Fibroblast of lung (primary cell): ENCODE results near the gene ARVCF. TPM values are rescaled to one million over a fixed set of nuclear protein-coding genes. Genes with fewer than 3 reads are reported as not detected.

Experiments
- DNase-seq, 2 donors: peaks; one replicate each; pipeline versions ENCODE4 v3.0.0 to v3.0.0-alpha.2; 2010; ENCODE audit warnings: low read depth in 2 of 2
- H2AFZ ChIP-seq: 2 replicates; pipeline ENCODE4 v1.5.1; 2012; ENCODE audit warnings: low read length, control low read depth, inconsistent platforms
- H3K27ac ChIP-seq: 2 replicates; pipeline ENCODE4 v1.5.1; 2011; ENCODE audit warnings: low read length, control low read depth; ENCODE audit not compliant: insufficient read depth
- H3K27me3 ChIP-seq: 2 replicates; pipeline ENCODE4 v1.5.1; 2011; ENCODE audit warnings: mild to moderate bottlenecking, low read length; ENCODE audit not compliant: control insufficient read depth, insufficient read depth
- H3K36me3 ChIP-seq: 2 replicates; pipeline ENCODE4 v1.5.1; 2011; ENCODE audit warnings: low read length; ENCODE audit not compliant: control insufficient read depth, insufficient read depth
- H3K4me1 ChIP-seq: 2 replicates; pipeline ENCODE4 v1.5.1; 2011; ENCODE audit warnings: low read length; ENCODE audit not compliant: control insufficient read depth, insufficient read depth; ENCODE audit errors: extremely low read depth
- H3K4me2 ChIP-seq: 2 replicates; pipeline ENCODE4 v1.5.1; 2011; ENCODE audit warnings: low read length, control low read depth; ENCODE audit not compliant: insufficient read depth; ENCODE audit errors: extremely low read depth
- H3K4me3 ChIP-seq, 4 experiments: fragments of 200-600 bp in 1 of 4; sonication (generic) in 1 of 4; replicated peaks in 1 of 4; 2 replicates each; pipeline ENCODE4 v1.5.1; 2011 to 2016; ENCODE audit warnings: low read length in 4 of 4, low read depth in 3 of 4, mild to moderate bottlenecking in 3 of 4, control low read depth in 2 of 4, inconsistent platforms in 1 of 4, mixed read lengths in 1 of 4; ENCODE audit not compliant: insufficient read depth in 1 of 4; ENCODE audit errors: control extremely low read depth in 1 of 4
- H3K79me2 ChIP-seq: 2 replicates; pipeline ENCODE4 v1.5.1; 2012; ENCODE audit warnings: mild to moderate bottlenecking, low read length, inconsistent platforms; ENCODE audit not compliant: control insufficient read depth, insufficient read depth
- H3K9ac ChIP-seq: 2 replicates; pipeline ENCODE4 v1.5.1; 2011; ENCODE audit warnings: mild to moderate bottlenecking, low read length, control low read depth; ENCODE audit not compliant: insufficient read depth
- H3K9me3 ChIP-seq: 2 replicates; pipeline ENCODE4 v1.5.1; 2012; ENCODE audit warnings: low read depth, low read length; ENCODE audit not compliant: control insufficient read depth, insufficient read depth
- H4K20me1 ChIP-seq: 2 replicates; pipeline ENCODE4 v1.5.1; 2011; ENCODE audit warnings: low read length; ENCODE audit not compliant: control insufficient read depth, insufficient read depth; ENCODE audit errors: extremely low read depth
- EZH2 ChIP-seq: IDR thresholded peaks from 2 replicates; pipeline ENCODE4 v1.5.1; 2012; ENCODE audit warnings: low read length, control low read depth, mild to moderate bottlenecking; ENCODE audit errors: missing control alignments
- polyA plus RNA-seq, 2 donors: library from polyadenylated mRNA; depleted of rRNA in 1 of 2; stranded (reverse) in 1 of 2; unstranded in 1 of 2; fragments of >200 nt; gene quantifications; 2 replicates each; pipeline ENCODE4 v1.2.1, GENCODE V29; 2011 to 2012; ENCODE audit warnings: missing spikeins in 1 of 2
- total RNA-seq: library from RNA; depleted of rRNA; stranded (reverse); fragments of >200 nt; gene quantifications from 2 replicates; pipeline ENCODE4 v1.2.1, GENCODE V29; 2014
- TF ChIP-seq, protein P1 (sequence below), 2 donors: IDR thresholded peaks in 1 of 2; conservative IDR thresholded peaks in 1 of 2; 1 replicate in 1 of 2; 2 replicates in 1 of 2; pipeline ENCODE4 v1.5.1; 2011 to 2012; ENCODE audit warnings: low read length in 2 of 2, control low read depth in 1 of 2, inconsistent platforms in 1 of 2, low read depth in 1 of 2, mild to moderate bottlenecking in 1 of 2

Gene ARVCF
- total and polyA plus RNA-seq, 2 donors (not counting 1 experiment from before 2014, with no cell fraction given), result 2.0 to 15.7 TPM

GRCh38 chr22:19989725-19990067 is 26.9 kb downstream of the ARVCF start:
- H2AFZ ChIP-seq, result no peak overlapping the region
- H3K4me3 ChIP-seq, result no peak overlapping the region
- no peak overlapping the region for H3K4me2 ChIP-seq
- H4K20me1 ChIP-seq, result no peaks in the 10 kb centered on the region
- peaks cover under 1% of the 10 kb centered on the region for H3K4me1 ChIP-seq
- no peaks in the 10 kb centered on the region for H3K27me3 ChIP-seq
- H3K79me2 ChIP-seq, result no peaks in the 10 kb centered on the region
- no peaks in the 10 kb centered on the region for H3K36me3 ChIP-seq
- no peak overlapping the region for H3K9ac ChIP-seq
- no peak for DNase-seq
- H3K9me3 ChIP-seq, result no peaks in the 10 kb centered on the region
- TF ChIP-seq, protein P1, sequence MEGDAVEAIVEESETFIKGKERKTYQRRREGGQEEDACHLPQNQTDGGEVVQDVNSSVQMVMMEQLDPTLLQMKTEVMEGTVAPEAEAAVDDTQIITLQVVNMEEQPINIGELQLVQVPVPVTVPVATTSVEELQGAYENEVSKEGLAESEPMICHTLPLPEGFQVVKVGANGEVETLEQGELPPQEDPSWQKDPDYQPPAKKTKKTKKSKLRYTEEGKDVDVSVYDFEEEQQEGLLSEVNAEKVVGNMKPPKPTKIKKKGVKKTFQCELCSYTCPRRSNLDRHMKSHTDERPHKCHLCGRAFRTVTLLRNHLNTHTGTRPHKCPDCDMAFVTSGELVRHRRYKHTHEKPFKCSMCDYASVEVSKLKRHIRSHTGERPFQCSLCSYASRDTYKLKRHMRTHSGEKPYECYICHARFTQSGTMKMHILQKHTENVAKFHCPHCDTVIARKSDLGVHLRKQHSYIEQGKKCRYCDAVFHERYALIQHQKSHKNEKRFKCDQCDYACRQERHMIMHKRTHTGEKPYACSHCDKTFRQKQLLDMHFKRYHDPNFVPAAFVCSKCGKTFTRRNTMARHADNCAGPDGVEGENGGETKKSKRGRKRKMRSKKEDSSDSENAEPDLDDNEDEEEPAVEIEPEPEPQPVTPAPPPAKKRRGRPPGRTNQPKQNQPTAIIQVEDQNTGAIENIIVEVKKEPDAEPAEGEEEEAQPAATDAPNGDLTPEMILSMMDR (conservative IDR thresholded peaks at IDR 0.05 in 1 of 2, IDR thresholded peaks at IDR 0.05 in 1 of 2; ENCODE audit: low read depth in 1 of 2, low read length in 2 of 2), result no peak
- TF ChIP-seq EZH2, result no peak
- H3K27ac ChIP-seq, result no peak overlapping the region

- Histone ChIP-seq H3K9me3 (no peaks in the 10 kb centered on the region), H4K20me1 (no peaks in the 10 kb centered on the region), H3K4me2 (no peak overlapping the region), H3K79me2 (no peaks in the 10 kb centered on the region), H3K27me3 (no peaks in the 10 kb centered on the region), H3K4me3 (no peak overlapping the region), H3K4me1 (peaks cover 6% of the 10 kb centered on the region), H3K36me3 (no peaks in the 10 kb centered on the region), H3K9ac (no peak overlapping the region), H3K27ac (no peak overlapping the region), H2AFZ (no peak overlapping the region)
- DNase-seq, result no peak
- TF ChIP-seq EZH2, result no peak
- TF ChIP-seq, protein P1 (conservative IDR thresholded peaks at IDR 0.05 in 1 of 2, IDR thresholded peaks at IDR 0.05 in 1 of 2; ENCODE audit: low read depth in 1 of 2, low read length in 2 of 2), result no peak
These were observed 27.5 kb downstream of the ARVCF start for GRCh38 chr22:19988965-19989724.

- Histone ChIP-seq H3K36me3 (no peaks in the 10 kb centered on the region), H2AFZ (no peak overlapping the region), H3K4me2 (no peak overlapping the region), H3K27me3 (no peaks in the 10 kb centered on the region), H3K79me2 (no peaks in the 10 kb centered on the region), H3K27ac (no peak overlapping the region), H3K9me3 (no peaks in the 10 kb centered on the region), H3K9ac (no peak overlapping the region), H3K4me1 (peaks cover 11% of the 10 kb centered on the region), H3K4me3 (no peak overlapping the region), H4K20me1 (no peaks in the 10 kb centered on the region)
- TF ChIP-seq EZH2, result no peak
- TF ChIP-seq, protein P1 (conservative IDR thresholded peaks at IDR 0.05 in 1 of 2, IDR thresholded peaks at IDR 0.05 in 1 of 2; ENCODE audit: low read depth in 1 of 2, low read length in 2 of 2), result no peak
- DNase-seq, result no peak
These were observed 28.3 kb downstream of the ARVCF start for GRCh38 chr22:19988331-19988808.
